ENCODE results near the gene PLCD4. TPM values are rescaled to one million over a fixed set of nuclear protein-coding genes. Genes with fewer than 3 reads are reported as not detected.
A peak's percentile ranks its signal among the peaks of the same experiment; 100 is the strongest.

PLCD4 gene
- polyA plus RNA-seq, 4 donors: 7.1 to 11.3 (median 8.2) TPM

GRCh38 chr2:218618102-218618860, 10.6 kb downstream of the PLCD4 start:
- DNase-seq (ENCODE audit: low read depth in 4 of 4, low spot score in 2 of 4): no peak

GRCh38 chr2:218621007-218621406, 13.3 kb downstream of the PLCD4 start:
- no peak for DNase-seq (ENCODE audit: low read depth in 4 of 4, low spot score in 2 of 4)

DNA sequence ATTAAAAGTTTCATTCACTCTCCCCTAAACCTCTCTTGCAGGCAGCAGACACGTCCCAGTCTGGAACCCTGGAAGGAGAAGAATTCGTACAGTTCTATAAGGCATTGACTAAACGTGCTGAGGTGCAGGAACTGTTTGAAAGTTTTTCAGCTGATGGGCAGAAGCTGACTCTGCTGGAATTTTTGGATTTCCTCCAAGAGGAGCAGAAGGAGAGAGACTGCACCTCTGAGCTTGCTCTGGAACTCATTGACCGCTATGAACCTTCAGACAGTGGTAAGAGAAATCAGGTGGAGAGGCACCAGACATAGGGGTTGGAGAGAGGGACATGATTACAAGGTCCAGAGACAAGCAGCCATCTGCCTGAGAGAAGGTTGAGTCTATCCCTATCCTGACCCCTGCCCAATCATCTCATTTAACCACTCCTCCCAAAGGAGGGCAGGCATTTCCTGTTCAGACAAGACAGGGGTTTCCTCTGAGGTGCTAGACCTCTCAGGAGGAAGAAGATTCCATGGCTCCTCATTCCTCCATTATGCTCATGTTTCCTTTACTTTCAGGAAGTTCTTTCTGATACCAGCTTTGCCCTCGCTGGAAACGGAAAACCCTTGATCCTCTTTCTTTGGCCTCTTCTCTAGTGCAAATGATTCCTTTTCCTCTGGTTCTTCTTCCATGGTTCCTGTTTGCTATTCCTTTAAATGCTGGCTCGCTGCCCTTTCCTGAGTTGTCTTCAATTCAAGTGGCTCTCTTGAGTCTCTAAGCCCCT, 15.1 kb downstream of the PLCD4 start:
- DNase-seq (ENCODE audit: low read depth in 4 of 4, low spot score in 2 of 4): no peak

DNA sequence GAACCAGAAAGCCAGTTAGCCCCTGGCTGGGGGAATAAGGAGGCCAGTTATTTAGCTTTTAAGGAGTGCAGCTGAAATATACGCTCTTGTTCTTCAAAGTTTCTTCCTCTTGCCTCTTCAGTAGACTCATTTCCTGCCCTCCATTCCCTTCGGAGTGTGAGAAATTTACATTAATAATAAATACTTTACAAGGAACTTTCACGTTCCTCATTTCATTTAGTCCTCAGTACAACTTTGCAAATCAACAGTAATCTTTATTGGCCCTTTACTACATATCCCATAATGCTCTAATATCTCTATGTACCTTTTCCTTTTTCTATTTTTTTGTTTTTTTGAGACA, 15.6 kb downstream of the PLCD4 start:
- DNase-seq (ENCODE audit: low read depth in 4 of 4, low spot score in 2 of 4): no peak

- no peak for DNase-seq (ENCODE audit: low read depth in 4 of 4, low spot score in 2 of 4)
These were observed 18.7 kb downstream of the PLCD4 start for GRCh38 chr2:218626369-218626768.

DNA sequence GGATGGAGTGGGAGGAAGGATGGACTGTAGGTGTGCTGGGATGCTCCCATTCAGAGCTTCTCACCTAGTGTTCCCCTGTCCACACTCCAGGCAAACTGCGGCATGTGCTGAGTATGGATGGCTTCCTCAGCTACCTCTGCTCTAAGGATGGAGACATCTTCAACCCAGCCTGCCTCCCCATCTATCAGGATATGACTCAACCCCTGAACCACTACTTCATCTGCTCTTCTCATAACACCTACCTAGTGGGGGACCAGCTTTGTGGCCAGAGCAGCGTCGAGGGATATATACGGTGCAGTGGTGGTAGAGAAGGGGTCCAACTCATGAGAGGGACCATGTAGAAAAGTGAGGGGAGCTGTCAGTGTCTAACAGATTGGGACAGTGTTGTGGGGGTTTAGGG, 20.2 kb downstream of the PLCD4 start:
- no peak for DNase-seq (ENCODE audit: low read depth in 4 of 4, low spot score in 2 of 4)

GRCh38 chr2:218631837-218632236, 24.1 kb downstream of the PLCD4 start:
- DNase-seq (ENCODE audit: low read depth in 4 of 4, low spot score in 2 of 4): no peak

DNA sequence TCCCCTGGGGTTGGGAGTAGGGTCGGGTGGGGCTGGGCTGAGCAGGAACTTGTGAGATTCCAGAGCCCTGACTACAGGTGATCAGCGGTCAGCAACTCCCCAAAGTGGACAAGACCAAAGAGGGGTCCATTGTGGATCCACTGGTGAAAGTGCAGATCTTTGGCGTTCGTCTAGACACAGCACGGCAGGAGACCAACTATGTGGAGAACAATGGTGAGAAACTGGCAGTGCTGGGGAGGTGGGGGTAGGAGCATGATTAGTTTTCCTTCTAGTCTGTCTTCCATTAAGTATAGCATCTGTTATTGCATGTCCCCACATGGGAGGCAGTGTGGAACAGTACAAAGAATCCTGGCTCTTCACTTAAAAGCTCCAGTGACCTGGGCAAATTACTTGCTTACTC, 28.0 kb downstream of the PLCD4 start:
- no peak for DNase-seq (ENCODE audit: low read depth in 4 of 4, low spot score in 2 of 4)

DNA sequence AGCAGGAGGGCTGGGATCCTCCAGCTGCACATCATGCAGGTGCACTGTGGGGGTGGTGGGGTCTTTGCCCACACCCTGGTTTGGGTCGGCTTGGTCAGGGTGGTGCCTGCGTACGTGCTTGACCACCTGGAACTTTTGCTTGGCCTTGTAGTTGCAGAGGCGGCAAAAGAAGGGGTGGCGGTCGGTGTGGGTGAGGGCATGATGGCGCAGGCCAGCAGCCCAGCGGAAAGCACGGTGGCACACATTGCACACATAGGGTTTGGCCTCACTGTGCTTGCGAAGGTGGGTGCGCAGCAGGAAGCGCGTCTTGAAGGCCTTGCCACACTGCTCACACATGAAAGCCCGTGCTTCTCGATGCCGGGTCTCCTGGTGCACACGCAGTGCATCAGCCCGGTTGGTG, 30.7 kb downstream of the PLCD4 start:
- DNase-seq (ENCODE audit: low read depth in 4 of 4, low spot score in 2 of 4): no peak

DNA sequence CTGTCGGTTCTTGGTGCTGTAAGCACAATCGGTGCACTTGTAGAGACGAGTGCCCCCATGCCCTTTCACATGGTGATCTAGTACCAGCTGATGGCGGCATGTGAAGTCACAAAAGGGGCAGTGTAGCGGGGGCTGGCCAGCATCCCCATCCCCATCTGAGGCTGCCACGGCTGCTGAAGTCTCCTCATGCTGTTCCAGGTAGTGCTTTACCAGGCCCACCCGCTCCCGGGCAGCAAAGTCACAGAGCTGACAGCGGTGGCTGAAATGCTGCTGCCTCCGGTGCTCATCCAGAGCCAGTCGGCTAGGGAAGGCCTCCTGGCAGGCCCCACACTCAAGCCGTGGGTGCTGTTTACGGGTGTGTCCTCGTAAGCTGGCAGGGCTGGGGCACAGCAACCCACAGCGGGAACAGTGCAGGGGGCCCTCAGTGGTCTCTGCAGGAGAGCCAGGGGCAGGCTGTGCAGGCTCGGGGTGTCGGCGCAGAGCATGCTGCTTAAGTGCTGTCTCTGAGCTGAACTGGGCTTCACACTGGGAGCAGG, 34.5 kb downstream of the PLCD4 start:
- no peak for DNase-seq (ENCODE audit: low read depth in 4 of 4, low spot score in 2 of 4)

- no peak for DNase-seq (ENCODE audit: low read depth in 4 of 4, low spot score in 2 of 4)
These were observed 35.1 kb downstream of the PLCD4 start for GRCh38 chr2:218642786-218643185.

- no peak for DNase-seq (ENCODE audit: low read depth in 4 of 4, low spot score in 2 of 4)
These were observed 36.1 kb downstream of the PLCD4 start for GRCh38 chr2:218643751-218644310.

DNA sequence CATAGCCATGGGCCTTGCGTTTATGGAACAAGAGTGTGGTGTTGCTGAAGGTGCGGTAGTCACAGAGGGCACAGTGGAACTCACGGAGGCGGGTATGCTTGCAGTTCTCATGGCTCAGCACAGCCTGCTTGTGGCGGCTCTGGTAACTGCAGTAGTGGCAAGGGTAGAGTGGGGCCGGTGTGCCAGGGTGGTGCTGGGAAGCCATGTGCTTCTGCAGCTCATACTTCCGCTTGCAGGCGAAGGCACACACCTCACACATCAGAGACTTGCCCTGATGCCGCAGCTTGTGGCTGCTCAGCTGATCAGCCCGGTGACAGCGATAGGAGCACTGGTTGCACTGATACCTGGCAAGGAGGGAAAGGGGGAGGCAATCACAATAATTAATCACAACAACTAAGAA, 37.0 kb downstream of the PLCD4 start:
- no peak for DNase-seq (ENCODE audit: low read depth in 4 of 4, low spot score in 2 of 4)

GRCh38 chr2:218645126-218645525, 37.4 kb downstream of the PLCD4 start:
- DNase-seq (ENCODE audit: low read depth in 4 of 4, low spot score in 2 of 4): no peak

DNA sequence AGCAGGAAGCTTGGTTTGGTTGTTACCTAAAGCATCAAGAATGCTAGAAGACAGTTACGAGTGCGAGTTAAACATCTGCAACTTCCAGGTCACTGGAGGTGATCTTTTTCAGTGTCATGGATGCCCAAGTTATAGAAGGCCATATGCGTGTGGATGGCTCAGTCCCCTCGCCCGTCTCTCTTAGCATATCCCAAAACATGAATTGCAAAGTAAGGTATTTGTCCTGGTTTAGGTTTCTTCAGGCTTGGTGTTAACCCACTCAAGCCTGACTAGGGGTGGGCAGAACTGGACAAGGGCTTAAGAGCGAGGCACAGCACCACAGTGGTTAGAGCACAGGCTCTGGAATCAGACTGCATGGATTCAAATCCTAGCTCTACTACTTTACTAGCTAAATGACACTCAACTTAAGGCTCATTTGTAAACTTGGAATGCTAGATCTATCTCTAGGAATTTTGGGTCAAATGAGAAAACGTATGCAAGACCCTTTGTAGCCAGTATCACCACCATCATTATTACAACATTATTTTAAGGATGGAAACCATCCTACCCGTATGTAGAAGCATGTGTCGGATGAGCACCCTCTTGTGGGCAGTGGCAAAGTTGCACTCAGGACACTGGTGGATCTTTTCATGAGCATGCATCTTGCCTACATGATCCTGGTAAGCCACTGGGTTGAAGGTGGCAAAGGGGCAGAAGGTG, 40.5 kb downstream of the PLCD4 start:
- no peak for DNase-seq (ENCODE audit: low read depth in 4 of 4, low spot score in 2 of 4)

DNA sequence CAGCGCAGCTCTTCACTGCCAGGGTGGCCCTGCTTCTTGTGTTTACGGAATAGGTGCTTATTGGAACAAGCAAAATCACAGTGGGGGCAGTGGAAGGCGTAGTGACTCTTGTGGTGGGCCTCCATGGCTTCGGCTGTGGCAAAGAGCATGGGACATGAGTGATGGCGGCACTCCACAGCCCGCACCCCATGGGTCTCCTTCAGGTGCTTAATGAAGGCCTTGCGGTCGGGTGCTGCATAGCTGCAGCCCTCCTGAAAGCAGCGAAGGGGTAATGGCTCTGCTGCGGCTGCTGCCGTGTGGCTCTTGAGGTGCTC, 41.0 kb downstream of the PLCD4 start:
- no peak for DNase-seq (ENCODE audit: low read depth in 4 of 4, low spot score in 2 of 4)

GRCh38 chr2:218655751-218656150, 48.1 kb downstream of the PLCD4 start:
- DNase-seq (ENCODE audit: low read depth in 4 of 4, low spot score in 2 of 4): no peak

GRCh38 chr2:218658671-218659257, 51.1 kb downstream of the PLCD4 start:
- no peak for DNase-seq (ENCODE audit: low read depth in 4 of 4, low spot score in 2 of 4)

GRCh38 chr2:218659258-218659987, 51.7 kb downstream of the PLCD4 start, which contains the start of the genes BCS1L and ZNF142:
Gene BCS1L (plus strand): TSS chr2:218659683. CDS start chr2:218660988, 1,305 bp downstream.
Gene ZNF142 (minus strand): TSS chr2:218659623. CDS start chr2:218656429, 3,194 bp downstream.
- DNase-seq (ENCODE audit: low read depth in 4 of 4, low spot score in 2 of 4): peak; percentile 65 to 85 (median 76)

DNA sequence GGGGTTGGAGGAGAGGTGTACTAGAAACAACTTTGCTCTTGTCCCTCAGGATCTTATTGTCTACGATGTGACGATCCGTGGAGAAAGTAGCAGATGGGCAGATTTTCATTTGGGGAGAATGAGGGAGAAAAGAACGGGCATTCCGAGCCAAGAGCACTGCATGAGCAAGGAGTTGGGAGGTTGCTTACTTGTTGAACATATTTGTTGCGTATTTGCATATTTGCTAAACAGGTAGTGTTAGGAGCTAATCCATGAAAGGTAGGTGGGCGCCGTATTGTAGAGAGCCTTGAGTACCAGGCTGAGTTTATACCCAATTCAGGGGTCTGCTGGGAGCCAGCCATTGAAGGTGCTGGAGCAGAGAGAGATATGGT, 52.3 kb downstream of the PLCD4 start:
- no peak for DNase-seq (ENCODE audit: low read depth in 4 of 4, low spot score in 2 of 4)
